GM19324 (cell line): ENCODE results near the gene FBXO44.

ENCODE experiments used
- ATAC-seq: cut with Tn5 transposase; IDR thresholded peaks from one replicate; pipeline ENCODE4 v1.9.1; 2021; ENCODE audit warnings: mild to moderate bottlenecking, moderate library complexity; ENCODE audit not compliant: unreplicated experiment, low FRiP score

The FBXO44 gene

DNA sequence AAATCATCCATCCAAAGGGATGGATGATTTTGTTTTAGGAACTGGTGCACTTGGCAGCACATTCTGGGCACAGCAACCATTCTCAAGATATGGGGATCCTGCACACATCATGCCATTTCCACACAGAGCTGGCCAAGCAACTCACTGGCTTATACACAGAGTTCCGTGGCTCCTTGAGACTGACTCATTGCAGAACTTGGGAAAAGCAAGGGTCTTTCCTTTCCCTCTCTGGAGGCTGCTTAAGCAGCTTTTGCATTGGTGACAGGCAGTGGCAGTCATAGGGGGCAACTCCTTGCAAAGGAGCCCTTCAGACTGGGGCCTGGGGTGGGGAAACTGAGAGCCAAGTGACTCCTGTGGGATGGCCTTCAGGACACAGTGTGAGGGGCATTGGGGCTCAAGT lies 28.1 kb downstream of the FBXO44 start:
- ATAC-seq: no peak

DNA sequence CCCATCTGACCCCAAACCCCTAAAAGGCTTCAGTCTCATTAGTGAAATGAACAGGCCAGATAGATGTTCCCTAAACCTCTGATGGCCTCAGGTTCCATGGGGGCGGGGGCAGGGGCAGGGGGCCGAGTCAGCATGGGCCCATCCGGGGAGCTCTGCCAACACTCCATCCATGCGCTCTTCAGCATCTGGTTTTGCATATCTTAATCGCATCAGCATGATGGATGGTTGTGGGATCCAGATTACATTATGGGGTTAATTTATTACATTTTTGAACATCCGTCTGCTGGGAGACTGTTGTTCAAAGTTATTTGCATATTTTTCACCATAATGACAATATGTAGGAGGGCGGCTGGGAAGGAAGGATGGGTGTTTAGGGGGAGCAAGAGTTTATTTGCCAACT lies 29.4 kb downstream of the FBXO44 start:
- no peak for ATAC-seq

GRCh38 chr1:11685210-11685752 lies 30.6 kb downstream of the FBXO44 start:
- no peak for ATAC-seq

GRCh38 chr1:11688506-11688905 lies 33.8 kb downstream of the FBXO44 start:
- no peak for ATAC-seq

DNA sequence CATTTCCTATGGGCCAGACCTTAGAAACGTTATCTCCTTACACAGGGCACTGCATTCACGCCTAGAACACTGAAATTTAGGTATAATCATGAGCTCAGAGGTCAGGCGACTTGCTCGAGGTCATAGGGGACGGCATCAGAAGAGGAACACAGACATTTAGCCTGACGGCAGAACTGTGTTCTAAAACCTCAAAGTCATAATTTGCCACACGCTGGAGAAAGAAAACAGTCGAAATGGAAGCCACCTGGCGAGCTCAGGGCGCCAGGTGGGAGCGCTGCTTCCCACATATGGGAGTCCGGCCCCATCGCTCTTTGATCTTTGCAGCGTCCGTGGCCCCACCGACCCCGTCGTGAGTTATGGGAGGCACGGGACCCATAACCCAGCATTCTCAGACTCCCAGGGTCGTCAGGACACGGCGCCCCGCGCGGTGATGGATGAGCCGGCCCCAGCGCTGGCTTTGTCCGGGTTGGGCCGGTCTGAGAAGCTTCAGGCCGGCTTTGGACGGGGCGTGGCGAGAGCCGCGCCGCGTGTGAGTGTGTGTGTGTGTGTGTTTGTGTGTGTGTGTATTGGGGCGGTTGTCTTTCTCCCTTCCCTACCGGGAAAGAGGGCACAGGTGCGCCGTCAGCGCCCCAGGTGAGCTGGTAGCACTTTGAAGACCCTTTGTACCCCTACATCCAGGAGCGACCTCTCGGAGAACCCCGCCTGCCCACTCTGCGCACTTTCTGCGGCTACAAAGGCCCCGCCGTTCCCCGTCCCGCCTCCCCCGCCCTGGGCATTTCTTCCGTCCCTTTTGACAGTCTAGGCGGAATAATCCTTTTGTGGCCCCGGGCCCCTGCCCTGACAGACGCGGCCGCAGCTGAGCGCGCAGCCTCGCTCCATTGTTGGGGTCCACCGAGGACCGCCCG lies 36.0 kb downstream of the FBXO44 start:
- no peak for ATAC-seq

DNA sequence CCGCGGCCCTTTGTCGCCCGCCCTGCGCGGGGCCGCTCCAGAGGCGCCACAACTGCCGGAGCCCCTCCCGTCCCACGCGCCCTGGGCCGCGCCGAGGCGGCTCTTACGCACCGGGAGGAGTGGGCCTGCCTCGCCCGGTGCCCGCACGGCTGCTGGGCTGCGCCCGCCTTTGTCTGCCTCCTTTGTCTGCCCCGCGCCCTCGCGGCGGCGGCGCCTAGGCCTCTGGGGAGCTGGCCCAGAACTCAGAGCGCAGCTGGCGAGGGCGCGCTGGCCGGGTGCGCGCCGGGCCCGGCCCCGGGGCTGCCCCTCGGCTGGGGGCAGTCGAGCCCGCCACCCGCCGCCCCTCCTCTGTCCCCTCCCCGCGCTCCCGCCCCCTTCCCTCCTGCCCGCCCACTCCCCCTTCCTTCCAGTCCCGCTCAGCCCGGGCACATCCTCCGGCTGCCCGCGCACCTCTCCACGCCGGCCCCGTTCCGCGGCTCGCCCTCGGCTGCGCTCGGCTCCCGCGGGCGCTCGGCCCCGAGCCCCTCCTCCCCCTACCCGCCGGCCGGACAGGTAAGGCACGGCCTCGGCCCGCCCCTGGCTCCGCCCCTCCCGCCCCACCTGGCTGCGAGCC lies 36.7 kb downstream of the FBXO44 start, which contains the start of gene DRAXIN:
DRAXIN (plus strand) TSS at position 409 of the 613 bp plus-strand sequence. CDS start 14,549 bp downstream, outside the sequence.
- no peak for ATAC-seq

- ATAC-seq: no peak
These were observed 37.4 kb downstream of the FBXO44 start for GRCh38 chr1:11691928-11692711.

DNA sequence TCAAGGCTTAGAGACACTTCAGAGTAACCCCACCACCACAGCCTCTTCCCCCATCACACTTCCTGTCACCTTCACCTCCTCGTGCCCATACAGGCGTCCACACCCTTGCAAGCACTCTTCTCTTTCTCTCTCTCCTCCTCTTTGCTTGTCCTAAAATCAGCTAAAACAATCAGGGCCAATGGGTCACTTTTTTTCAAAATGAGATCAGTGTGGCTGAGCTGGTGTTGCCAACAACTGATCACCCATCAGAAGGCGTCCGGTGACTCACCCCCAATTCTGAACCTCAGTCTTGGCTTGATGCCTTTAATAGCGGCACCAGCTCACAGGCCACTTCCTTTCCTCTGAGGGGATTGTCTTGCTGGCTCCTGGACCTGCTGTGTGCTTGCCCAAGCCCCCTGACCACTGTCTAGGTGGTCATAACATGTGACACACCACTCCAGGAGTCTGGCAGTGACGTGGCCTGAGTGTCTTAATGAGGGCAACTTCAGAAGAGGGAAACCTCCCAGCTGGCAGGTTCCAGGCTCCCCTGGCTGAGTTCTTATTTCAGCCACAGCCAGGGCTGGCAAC lies 38.4 kb downstream of the FBXO44 start:
- ATAC-seq: no peak

DNA sequence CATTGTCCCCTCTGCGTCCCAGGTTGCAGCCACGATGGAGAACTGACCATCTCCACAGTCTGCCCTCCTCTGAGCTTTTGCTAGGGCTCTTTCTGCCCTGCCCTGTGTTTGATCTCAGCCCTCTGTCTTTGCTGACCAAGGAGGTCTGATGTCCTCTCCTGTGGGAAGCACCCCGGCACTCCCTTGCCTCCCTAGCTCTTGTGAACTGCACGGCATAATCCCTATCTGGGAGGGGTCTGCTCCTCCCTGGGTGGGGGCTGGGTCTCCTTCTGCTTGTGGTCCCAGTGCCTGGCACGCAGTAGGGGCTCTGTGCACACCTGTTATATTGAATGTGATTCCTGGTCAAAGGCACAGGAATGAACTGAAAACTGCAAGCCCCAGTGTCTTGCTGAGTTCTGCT lies 39.2 kb downstream of the FBXO44 start:
- ATAC-seq: no peak

DNA sequence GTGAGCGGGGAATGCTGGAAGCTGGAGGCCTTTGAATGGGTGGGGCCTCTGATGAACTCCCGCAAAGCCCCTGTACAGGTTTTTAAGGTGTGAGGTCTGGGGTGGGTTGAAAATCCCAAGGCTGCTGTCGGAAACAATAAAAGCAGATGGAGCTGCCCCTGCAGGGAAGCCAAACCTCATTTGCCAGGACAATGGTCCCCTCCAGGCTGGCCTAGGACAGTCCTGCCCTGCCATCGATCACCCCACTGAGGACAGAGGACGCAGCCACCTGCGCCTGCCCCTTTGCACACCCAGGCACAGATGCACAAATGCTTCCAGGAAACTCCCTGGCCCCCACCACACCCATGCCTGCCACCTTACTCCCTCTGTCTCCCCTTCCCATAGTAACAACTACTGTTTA lies 41.2 kb downstream of the FBXO44 start:
- no peak for ATAC-seq

DNA sequence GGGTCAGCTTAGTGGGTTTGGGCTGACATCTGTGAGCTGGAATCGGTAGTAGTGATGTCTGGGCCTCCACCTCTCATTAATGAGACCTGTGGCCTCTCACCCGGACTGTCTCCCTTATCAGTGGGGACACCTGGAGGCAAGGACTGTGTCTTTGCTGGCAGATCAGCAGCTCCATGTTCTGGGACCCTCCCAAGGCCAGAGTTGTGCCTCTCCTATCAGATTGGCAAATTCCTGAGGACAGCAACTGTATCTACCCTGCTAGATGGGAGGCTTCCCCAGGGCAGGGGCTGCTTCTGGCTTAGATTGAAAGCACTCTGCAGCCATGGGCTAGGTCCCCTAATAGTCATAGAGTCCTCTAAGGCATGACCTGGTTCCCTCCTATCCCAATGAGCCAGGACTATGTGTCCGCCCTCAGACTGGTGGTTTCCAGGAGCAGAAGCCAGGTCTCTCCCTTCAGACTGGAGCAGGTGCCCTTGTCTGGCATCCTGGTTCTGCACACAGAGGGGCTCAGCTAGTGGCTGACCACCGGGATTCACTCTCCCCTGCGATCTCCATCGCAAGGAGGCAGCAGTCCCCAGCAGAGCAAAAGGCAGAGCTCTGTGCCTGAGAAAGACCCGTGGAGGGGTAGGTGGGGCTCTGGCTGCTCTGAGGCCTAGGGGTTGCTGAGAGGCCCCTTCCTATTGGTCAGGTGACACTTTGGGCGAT lies 42.7 kb downstream of the FBXO44 start:
- no peak for ATAC-seq

DNA sequence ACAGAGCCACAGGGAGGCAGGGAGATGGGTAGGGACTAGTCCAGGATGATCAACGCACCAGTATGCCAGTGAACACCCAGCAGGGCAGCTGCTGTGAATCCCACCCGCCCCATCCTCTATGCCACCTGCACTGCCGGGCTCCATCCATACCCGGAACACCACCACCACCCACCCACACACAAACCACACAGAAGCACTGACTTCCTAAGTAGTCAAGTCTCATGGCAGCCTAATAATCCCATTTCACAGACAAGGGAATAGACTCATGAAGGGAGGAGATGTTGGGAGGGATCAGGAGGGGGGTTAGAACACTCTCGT lies 43.2 kb downstream of the FBXO44 start:
- no peak for ATAC-seq

DNA sequence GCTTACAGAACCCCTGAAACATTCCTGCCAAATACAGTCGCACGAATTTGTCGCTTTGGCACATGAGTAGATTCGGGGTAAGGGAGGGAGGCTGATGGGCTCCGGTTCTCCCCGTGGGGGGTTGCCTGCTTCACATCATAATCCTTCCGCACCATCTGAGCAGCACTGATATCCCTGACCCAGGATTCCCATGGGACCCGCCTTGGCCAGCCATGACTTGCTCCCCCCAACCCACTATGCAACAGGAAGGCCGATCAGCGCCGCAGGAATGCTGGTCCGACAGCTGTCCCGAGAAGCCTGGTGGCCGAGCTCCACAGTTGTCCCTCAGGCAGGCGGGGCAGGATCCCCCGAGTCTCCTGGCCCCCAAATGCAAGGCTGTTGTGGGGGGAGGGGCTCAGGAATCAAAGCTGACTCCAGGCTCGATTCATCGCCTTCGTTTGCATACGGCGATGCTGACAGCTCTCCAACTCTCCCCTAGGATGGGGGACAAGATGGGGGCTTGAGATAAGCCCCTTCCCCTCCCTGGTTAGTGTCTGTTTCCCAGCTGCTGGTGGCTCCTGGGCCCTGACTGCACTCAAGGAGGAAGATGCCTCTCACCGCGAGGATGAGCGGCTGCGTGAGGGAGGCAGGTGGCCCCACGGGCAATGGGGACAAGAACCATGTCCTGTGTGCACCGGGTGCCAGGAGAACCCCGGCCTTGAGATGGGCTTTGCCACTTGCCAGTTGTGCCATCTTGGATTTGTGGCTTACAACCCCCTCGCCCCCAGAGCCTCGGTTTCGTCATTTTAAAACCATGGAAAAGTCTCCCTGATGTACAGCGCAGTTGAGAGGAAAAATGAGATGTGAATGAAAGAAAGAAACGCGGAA lies 46.2 kb downstream of the FBXO44 start:
- ATAC-seq: no peak

GRCh38 chr1:11701551-11701961 lies 46.9 kb downstream of the FBXO44 start:
- ATAC-seq: no peak

GRCh38 chr1:11701981-11702803 lies 47.5 kb downstream of the FBXO44 start:
- ATAC-seq: no peak

DNA sequence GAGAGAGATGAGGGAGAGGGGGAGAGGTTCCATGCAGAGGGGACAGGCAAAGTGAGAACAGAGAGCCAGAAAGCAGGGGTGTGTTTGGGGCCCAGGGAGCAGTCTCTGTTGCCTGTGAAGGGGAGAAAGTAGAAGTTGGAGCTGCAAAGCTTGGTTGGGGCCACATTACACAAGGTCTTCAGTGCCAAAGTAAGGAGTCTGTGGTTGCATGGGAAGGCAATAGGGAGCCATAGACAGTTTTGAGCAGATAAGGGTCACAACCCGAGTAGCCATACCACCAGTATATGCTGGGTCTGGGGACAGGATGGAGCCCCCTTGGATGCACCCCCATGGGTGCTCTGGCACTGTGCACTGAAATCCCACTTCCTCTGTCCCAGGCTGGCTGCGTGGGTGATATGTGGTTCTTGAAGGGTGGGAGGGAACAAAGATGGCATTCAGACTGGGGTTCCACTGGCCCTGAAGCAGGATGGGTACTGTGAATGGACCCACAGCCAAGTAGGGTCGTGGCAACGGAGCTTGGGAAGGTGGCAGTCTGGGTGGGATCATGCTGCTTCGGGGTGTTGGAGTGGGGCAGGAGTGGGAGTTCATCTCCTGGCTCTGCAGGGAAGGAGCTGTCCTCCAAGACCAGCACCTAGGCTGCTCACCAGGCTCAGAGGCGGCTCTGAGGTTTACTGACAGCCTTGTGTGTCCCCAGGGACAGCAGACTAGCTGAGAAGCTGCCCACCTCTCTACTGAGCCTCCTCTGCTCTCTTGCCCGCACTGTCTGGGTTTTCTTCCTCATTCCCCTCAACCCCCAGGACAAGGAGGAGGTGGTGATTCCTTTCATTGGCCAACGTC lies 48.9 kb downstream of the FBXO44 start:
- no peak for ATAC-seq

DNA sequence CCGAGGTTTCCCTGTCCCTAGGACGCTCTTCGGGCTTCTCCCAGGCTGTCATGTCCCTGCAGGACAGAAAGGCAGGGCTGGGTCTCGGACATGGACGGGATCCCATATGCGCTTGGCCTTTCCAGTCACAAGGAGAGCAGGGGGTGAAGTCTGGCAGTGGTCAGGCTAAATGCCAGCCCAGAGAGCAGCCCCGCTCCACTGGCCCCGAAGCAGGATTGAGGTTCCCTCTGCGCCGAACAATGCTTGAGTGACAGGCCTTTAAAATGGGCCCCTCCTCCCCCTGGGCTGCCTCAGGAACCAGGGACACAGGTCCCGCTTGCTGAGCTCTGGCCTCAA lies 49.5 kb downstream of the FBXO44 start:
- no peak for ATAC-seq
